Activated CD8-positive, alpha-beta memory T cell treated with anti-CD3 and anti-CD28 coated beads for 48 hours (primary cell): ENCODE measurements around the gene REPIN1.

Experiments
- DNase-seq, 3 experiments: peaks; one replicate each; pipeline ENCODE4 v3.0.0-alpha.2; 2020; ENCODE audit warnings: low read depth in 2 of 3, low spot score in 2 of 3

REPIN1 gene

DNA sequence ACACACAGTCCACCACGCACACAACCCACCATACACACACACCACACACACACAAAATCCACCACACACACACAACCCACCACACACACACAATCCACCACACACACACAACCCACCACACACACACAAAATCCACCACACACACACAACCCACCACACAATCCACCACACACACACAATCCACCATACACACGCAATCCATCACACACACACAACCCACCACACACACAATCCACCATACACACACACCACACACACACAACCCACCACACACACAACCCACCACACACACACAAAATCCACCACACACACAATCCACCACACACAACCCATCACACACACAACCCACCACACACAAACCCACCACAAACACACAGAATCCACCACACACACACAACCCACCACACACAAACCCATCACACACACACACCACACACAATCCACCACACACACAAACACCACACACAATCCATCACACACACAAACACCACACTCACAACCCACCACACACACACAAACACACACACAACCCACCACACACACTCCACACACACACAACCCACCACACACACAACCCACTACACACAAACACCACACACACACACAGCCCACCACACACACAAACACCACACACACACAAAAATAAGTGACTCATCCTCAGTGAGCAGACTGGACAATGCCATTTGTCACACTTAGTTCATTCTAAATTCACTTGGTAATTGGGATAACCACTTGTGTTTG, 8.8 kb upstream of the REPIN1 start:
- DNase-seq, result no peak

DNA sequence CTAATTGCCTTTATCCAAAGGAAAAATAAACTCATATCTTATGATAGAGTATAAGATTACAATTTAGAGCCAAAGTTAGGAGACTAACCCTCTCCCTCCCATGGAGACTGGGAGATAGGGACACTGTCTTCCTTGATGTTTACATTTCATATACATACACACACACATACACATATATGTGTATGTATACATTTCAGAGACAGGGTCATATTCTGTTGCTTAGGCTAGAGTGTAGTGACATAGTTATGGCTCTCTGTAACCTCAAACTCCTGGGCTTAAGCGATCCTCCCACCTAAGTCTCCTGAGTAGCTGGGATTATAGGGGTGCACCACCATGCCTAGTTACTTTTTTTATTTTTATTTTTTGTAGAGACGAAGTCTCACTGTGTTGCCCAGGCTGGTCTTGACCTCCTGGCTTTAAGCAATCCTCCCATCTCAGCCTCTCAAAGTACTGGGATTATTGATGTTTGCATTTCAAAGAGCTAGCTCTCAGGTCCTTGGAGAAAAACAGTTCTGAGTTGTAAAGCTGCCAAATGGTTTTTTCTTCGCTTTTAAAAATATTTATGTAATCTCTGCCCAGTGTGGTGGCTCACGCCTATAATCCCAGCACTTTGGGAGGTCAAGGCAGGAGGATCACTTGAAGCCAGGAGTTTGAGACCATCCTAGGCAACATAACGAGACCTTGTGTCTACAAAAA, 8.1 kb upstream of the REPIN1 start:
- DNase-seq, result no peak

DNA sequence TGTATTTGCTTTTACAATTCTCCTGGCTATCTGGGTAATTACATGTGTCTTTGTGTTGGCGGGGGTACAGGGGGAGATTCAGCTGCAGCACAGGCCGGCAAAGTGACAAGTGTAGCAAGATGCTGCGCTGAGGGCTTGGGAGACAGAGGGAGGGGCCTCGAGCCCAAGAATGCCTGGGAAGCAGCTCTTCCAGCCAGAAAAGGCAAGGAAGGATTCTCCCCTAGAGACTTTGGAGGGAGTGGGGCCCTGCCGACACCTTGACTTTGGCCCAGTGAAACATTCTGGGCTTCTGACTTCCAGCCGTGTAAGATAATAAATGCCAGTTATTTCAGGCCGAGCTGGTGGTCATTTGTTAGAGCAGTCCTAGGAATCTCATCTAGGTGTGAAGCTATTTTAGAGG, 7.2 kb upstream of the REPIN1 start:
- DNase-seq, result no peak

DNA sequence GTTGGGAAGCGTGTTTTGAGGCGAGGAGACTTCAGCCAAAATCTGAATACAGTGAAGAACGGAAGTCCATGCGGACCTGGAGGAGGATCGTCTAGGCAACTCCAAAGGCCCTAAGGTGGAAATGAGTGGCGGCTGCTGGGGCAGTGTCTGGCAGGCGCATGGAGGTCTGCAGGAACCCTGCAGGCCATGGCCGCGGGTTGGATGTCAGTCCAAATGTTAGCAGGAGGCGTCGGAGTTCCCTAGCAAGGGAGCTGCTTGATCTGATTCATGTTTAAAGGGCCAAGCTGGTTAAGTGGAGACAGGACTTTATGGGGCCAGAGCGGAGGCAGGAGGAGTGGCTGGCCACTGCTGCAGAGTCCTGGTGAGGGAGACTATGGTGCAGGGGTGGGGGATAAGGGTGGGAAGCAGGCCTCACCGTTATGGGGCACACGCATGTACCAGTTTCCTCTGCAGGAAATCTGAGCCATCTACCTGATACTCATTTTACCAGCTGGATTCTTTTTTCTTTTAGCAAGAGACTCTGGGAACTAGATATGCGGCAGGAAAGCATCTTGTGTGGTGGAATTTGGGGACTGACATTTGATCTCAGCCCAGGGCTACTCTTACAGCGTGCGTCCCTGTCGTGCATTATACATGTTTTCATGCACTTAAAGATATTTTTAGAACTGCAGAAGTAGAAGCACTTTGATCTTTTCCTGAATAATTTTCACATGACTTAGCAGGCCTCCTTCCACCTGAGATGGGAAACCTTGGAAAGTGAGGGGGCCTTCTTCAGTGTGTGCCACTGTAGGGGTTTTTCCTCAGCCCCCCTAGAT, 6.6 kb upstream of the REPIN1 start:
- no peak for DNase-seq

DNA sequence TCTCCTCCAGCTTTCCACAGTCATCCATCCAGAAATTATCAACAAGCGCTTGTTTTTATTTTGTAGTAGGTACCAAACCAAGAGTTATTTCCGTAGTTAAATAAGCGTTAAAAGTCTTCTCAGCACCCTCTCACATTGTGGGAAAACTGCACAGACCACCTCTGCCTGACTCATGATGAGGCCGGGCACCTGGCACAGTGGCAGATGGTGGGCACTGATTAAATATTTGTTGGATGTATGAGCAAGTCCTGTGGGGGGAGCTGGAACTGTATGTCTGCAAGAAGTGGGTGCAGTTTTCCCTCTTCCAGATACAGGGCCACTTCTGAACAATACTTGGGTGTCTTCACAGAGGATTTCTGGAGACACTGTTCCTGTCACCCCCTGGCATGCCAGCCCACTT, 5.3 kb upstream of the REPIN1 start:
- DNase-seq, result no peak

DNA sequence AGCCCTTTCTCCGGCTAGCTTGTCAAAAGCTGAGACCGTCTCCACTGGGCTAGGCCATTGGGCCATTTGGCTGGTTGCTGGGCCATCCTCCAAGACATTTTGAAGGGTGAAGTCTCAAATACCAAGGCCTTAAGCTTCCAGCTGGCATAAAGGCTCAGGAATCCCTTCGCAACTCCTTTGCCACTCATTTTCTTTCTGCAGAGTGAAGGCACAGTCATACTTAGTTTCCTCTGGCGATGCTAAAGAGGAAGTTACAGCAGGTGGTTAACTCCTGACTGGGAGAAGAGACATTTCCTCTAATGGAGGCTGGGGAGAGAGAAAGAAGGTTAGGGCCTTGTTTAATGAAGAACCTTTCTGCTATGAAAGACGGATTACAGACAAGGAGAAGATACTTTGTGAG, 4.8 kb upstream of the REPIN1 start:
- no peak for DNase-seq

DNA sequence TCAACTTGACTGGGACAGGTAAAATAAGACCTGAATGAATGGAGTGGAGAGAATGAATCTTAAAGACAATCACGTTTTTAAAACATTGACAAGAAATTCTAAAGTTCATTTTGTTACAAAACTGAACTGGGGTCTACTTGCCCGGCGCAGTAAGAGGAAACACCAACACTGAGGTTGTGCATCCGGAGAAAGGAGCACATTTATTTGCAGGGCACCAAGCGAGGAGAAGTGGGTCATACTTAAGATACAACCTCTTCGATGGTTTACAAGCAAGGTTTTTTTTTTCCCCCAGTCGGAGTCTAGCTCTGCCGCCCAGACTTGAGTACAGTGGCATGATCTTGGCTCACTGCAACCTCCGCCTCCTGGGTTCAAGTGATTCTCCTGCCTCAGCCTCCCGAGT, 3.4 kb upstream of the REPIN1 start:
- DNase-seq, result no peak

DNA sequence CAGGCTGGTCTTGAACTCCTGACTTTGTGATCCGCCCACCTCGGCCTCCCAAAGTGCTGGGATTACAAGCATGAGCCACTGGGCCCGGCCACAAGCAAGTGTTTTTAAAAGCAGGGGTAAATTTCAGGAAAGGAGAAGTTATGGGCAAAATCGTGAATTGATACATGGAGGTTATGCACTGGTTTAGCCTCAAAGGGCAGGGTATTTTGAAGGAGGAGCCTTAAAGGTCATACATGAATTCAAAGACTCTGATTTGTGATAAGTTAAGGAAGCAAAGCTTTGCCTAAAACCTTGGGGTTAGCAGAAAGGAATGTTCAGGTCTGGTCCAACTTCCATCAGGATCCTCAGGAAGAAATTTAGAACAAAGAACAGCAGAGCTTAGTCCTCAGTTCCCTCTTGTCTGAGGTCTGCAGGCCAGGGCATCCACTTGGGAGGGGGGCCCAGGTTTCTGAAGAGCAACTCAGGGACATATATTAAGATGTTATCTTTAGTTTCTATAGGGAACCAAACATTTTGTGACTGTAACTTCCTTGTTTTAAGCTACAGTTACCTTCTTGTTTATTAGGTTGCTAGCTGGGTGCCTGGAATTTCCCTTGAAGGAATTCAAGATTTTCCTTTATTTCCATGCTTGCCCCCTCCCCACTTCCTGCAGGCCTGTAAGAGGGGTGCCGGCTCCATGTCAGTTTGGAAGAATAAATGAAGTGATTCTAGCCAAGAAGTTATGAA, 2.8 kb upstream of the REPIN1 start:
- DNase-seq, result no peak

DNA sequence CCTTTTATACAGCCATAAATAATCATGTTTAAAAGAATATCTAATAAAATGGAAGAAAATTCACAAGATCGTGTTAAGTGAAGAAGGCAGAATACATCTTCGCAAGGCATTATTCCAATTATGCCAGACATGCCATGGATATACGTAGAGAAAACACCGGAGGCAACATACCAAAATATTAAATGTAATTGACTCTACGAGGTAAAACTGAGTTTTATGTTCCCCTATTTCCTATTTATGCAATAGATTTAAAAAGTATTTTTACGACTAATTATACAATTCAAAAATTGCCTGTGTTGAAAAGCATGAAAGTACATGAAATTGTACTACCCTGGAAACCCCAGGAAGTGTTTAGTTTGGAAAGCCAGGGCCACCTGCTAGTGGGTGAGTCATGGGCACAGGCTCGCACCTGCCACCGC, 936 bp upstream of the REPIN1 start:
- DNase-seq, result no peak

DNA sequence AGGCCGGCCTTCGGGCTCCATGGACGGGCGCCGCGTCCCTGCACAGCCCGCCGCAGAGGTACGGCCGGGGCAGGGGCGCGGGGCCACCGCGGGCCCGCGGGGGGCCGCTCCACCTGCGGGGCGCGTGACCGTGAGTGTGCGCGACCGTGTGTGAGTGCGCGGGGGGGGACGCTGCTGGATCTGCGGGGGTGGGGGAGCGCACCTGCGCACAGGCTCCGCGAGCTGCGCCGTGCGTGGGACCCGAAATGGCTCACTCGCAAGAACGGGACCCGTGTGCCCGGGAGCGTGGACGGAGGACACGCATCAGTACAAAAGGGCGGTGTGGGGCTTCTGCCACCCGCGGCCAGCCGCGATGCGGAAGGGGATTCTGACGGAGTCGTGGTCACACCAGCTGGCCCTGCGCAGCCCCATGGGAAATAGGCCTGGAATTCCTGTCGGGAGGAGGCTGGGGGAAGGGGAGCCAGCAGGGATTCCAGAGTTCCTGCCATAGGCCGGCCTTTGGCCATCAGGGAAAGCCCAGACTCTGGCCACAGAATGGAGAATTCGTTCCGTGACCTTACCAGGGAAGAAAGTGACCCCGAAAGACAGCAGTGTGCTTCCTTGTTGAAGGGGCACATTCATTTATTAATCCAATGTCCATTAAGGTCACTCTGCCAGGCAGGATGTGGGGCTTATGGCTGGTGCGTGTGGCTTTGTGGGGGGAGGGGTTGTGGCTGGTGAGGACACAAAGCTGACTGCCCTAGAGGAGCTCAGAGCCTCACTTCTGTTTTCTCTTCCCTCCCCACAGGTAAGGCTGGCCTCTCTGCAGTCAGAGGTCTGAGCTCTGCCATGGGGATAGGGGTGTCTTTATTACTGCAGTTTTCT, 494 bp downstream of the REPIN1 start:
- no peak for DNase-seq

DNA sequence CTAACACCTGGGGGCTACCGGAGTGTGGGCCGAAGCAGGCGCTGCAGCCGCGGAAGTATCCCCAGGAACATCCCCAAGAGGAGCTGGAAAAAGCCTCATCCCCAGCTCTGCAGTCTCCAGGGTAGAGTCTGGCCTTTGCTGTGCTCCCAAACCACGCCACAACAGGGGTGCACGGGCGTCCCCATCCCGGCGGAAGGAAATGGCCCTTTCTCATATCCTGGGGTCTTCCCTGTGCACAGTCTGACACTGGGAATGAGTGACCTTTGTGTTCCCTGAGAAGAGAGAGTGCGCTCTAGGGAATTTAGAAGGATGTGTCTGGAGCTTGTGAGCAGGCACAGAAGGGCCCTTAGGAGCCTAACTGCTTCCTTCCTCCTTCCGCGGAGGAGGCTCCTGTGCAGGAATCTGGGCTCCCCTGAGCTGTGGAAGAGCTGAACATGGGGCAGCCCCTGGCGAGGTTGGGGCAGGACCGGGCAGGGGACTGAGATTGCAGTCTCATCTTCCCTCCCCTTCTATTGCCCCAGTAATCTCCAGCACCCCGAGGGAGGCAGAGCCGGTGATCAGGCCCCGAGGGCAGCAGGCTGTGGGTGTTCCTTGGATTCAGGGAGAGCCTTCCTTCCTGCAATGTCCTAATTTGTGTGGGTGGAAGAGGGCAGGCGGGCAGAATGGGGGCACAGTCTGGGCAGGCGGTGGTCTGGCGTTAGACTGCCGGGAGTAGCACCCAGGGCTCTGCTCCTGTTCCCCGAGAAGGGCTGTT, 1.3 kb downstream of the REPIN1 start:
- DNase-seq, result no peak

DNA sequence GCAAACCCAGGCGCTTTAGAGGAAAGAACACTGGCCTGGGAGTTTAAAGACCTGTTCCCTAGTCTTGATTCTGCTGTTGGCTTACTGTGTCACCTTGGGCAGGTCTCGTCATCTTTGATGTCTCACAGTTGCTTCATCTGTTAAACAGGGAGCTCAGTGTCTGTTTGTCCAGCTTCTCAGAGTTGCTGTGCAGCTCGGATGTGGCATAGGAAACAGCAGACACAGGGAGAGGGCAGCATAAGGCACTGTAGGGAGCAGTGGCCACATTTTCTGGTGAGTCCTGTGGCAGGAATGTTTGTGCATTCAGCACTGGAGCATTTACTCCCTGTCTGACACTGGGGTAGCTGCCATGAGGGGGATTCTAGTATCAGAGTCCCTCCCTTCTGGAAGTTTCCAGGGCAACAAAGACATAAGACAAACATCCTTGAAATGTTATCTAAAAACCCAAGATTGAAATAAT, 2.0 kb downstream of the REPIN1 start:
- no peak for DNase-seq

DNA sequence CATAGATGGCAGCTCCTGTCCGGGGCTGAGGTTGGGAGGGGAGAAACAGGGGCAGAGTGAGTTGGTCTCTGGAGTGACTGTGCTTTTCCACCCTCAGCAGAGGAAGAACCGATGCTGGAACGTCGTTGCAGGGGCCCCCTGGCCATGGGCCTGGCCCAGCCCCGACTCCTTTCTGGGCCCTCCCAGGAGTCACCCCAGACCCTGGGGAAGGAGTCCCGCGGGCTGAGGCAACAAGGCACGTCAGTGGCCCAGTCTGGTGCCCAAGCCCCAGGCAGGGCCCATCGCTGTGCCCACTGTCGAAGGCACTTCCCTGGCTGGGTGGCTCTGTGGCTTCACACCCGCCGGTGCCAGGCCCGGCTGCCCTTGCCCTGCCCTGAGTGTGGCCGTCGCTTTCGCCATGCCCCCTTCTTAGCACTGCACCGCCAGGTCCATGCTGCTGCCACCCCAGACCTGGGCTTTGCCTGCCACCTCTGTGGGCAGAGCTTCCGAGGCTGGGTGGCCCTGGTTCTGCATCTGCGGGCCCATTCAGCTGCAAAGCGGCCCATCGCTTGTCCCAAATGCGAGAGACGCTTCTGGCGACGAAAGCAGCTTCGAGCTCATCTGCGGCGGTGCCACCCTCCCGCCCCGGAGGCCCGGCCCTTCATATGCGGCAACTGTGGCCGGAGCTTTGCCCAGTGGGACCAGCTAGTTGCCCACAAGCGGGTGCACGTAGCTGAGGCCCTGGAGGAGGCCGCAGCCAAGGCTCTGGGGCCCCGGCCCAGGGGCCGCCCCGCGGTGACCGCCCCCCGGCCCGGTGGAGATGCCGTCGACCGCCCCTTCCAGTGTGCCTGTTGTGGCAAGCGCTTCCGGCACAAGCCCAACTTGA, 2.7 kb downstream of the REPIN1 start:
- DNase-seq, result no peak

DNA sequence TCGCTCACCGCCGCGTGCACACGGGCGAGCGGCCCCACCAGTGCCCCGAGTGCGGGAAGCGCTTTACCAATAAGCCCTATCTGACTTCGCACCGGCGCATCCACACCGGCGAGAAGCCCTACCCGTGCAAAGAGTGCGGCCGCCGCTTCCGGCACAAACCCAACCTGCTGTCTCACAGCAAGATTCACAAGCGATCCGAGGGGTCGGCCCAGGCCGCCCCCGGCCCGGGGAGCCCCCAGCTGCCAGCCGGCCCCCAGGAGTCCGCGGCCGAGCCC, 3.3 kb downstream of the REPIN1 start:
- DNase-seq, result no peak

DNA sequence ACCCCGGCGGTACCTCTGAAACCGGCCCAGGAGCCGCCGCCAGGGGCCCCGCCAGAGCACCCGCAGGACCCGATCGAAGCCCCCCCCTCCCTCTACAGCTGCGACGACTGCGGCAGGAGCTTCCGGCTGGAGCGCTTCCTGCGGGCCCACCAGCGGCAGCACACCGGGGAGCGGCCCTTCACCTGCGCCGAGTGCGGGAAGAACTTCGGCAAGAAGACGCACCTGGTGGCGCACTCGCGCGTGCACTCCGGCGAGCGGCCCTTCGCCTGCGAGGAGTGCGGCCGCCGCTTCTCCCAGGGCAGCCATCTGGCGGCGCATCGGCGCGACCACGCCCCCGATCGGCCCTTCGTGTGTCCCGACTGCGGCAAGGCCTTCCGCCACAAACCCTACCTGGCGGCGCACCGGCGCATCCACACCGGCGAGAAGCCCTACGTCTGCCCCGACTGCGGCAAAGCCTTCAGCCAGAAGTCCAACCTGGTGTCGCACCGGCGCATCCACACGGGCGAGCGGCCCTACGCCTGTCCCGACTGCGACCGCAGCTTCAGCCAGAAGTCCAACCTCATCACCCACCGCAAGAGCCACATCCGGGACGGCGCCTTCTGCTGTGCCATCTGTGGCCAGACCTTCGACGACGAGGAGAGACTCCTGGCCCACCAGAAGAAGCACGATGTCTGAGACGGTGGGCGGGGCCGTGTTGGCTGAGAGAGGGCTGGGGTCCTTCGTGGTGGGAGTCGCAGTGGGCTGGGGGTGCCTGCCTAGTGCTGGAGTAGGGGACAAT, 3.8 kb downstream of the REPIN1 start:
- DNase-seq, result no peak

DNA sequence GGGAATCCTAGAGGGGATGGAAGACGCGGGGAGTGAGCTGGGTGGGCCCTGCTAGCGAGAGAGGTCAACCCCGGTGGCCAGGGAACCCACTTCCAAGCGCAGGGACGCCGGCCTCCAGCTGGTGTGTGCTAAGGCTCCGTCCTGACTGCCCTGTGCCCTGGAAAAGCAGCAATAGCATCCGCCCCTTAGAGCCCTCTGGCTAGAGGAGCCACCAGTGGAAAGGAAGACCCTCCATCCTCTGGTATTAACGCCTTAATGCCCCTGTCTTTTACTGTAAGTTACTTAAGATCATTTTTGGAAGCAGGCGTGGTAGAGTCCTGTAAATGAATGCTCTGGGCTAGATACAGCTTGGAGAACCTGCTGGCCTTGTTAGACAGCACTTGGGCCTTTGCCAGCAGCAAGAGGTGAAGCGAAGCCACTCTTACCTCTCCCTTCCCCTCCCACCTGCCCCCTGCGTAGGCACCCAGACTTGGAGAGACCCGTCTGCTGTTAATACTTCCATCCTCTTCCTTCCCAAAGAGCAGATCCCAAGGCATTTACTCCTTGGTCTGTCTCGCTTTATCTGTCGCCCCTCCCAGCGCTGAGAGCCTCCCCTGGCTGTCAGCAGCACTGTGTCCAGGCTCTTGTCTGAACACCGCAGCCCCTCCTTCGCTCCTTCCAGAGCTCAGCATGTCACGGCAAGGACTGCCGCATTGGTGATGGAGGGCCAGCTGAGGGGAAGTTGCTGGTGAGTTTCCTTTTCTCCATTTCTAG, 4.6 kb downstream of the REPIN1 start:
- DNase-seq, result no peak

DNA sequence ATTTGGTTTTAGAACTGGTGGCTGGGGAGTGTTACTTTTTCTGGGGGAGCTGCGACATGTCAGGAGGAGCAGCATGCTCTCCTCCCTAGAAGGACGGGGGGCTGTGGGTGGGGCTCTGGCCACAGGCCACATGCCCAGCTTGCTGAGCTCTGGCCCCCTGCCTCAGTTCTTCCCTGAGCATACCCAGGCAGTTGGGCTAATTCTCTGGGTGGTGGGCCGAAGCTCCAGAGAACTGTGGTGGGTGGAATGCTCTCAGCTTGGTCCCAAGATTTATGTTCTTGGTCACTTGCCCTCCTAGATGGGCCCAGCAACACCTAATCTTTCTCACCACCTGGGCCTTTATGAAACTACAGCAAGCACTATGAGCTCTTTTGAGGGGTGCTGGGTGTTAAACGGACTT, 5.4 kb downstream of the REPIN1 start:
- DNase-seq, result no peak
